OCI-LY1 (cell line): ENCODE results near the gene LRRC59.
"Not testable (repeated sequence)": the region's sequence is repeated elsewhere in the genome, so short reads cannot be mapped to it uniquely, and the experiment has no call there.

Experiments
- H2AFZ ChIP-seq: fragments of 200-600 bp; sonication (generic), shearing (Covaris generic); 2 replicates; pipeline ENCODE4 v1.6.0; 2014; ENCODE audit warnings: antibody characterized with exemption, mild to moderate bottlenecking, low read length
- H3F3A ChIP-seq: fragments of 200-600 bp; sonication (generic), shearing (Covaris generic); 2 replicates; pipeline ENCODE4 v1.6.0; 2014; ENCODE audit warnings: mild to moderate bottlenecking, antibody characterized with exemption, low read length, moderate library complexity; ENCODE audit not compliant: insufficient read depth
- H3K27ac ChIP-seq: fragments of 200-600 bp; sonication (generic); 2 replicates; pipeline ENCODE4 v1.5.1; 2014; ENCODE audit warnings: low read length, mixed run types, mild to moderate bottlenecking, low read depth; ENCODE audit not compliant: poor library complexity, severe bottlenecking
- H3K27me3 ChIP-seq: fragments of 200-600 bp; sonication (generic); 2 replicates; pipeline ENCODE4 v1.6.0; 2014; ENCODE audit warnings: antibody characterized with exemption, mild to moderate bottlenecking, low read length, moderate library complexity; ENCODE audit not compliant: insufficient read depth
- H3K36me3 ChIP-seq: fragments of 200-600 bp; sonication (generic); 2 replicates; pipeline ENCODE4 v1.6.1; 2014; ENCODE audit warnings: mild to moderate bottlenecking, antibody characterized with exemption, low read length, moderate library complexity, mixed read lengths; ENCODE audit not compliant: insufficient read depth
- H3K4me1 ChIP-seq: fragments of 200-600 bp; sonication (generic); 2 replicates; pipeline ENCODE4 v1.5.1; 2014; ENCODE audit warnings: mild to moderate bottlenecking, low read length, moderate library complexity; ENCODE audit not compliant: insufficient read depth, severe bottlenecking
- H3K4me2 ChIP-seq: fragments of 200-600 bp; sonication (generic), shearing (Covaris generic); 2 replicates; pipeline ENCODE4 v1.6.1; 2014; ENCODE audit warnings: low read length
- H3K4me3 ChIP-seq: fragments of 200-600 bp; sonication (generic); 2 replicates; pipeline ENCODE4 v1.5.1; 2014; ENCODE audit warnings: low read length, low read depth, mild to moderate bottlenecking, mixed read lengths; ENCODE audit not compliant: poor library complexity, severe bottlenecking
- H3K79me2 ChIP-seq: fragments of 200-600 bp; shearing (Covaris generic); 2 replicates; pipeline ENCODE4 v1.6.1; 2016; ENCODE audit warnings: mixed run types, low read length, mixed read lengths; ENCODE audit not compliant: insufficient read depth
- H3K9ac ChIP-seq: fragments of 200-600 bp; sonication (generic), shearing (Covaris generic); 2 replicates; pipeline ENCODE4 v1.6.1; 2014; ENCODE audit warnings: mild to moderate bottlenecking, low read length, mixed read lengths
- H3K9me2 ChIP-seq: fragments of 200-600 bp; sonication (generic), shearing (Covaris generic); 2 replicates; pipeline ENCODE4 v1.6.1; 2014; ENCODE audit warnings: low read depth, mild to moderate bottlenecking, low read length, mixed read lengths
- H3K9me3 ChIP-seq: fragments of 200-600 bp; shearing (Covaris generic); 2 replicates; pipeline ENCODE4 v1.6.1; 2014; ENCODE audit warnings: low read length, mixed read lengths
- H4K20me1 ChIP-seq: fragments of 200-600 bp; sonication (generic), shearing (Covaris generic); 2 replicates; pipeline ENCODE4 v1.6.0; 2016; ENCODE audit warnings: mild to moderate bottlenecking, low read length; ENCODE audit not compliant: insufficient read depth
- CTCF ChIP-seq: fragments of 200-600 bp; sonication (generic), shearing (Covaris generic); IDR thresholded peaks from 2 replicates; pipeline ENCODE4 v1.5.1; 2017; ENCODE audit warnings: mild to moderate bottlenecking, antibody characterized with exemption, low read length, moderate library complexity, mixed read lengths
- EZH2 ChIP-seq: fragments of 200-600 bp; sonication (generic), shearing (Covaris generic); IDR thresholded peaks from 2 replicates; pipeline ENCODE4 v1.8.0; 2017; ENCODE audit warnings: borderline replicate concordance, mixed run types, mild to moderate bottlenecking, antibody characterized with exemption, low read length, moderate library complexity, mixed read lengths

The LRRC59 gene

GRCh38 chr17:50338645-50339044, 58.7 kb downstream of the LRRC59 start:
- Histone ChIP-seq H2AFZ (no peak overlapping the region), H3K9me3 (peaks cover 10% of the 10 kb centered on the region; the same call in 1 of the 2 replicates), H3K9me2 (no peaks in the 10 kb centered on the region), H3K9ac (no peak overlapping the region), H3K4me3 (no peak overlapping the region), H3K79me2 (no peaks in the 10 kb centered on the region), H3K4me2 (no peak overlapping the region), H3K36me3 (no peaks in the 10 kb centered on the region), H4K20me1 (no peaks in the 10 kb centered on the region), H3K27ac (no peak overlapping the region), H3F3A (no peaks in the 10 kb centered on the region), H3K4me1 (no peaks in the 10 kb centered on the region), H3K27me3 (peaks cover 3% of the 10 kb centered on the region; the same call in 1 of the 2 replicates)
- TF ChIP-seq CTCF (no peak), EZH2 (no peak)

- no peak overlapping the region for H2AFZ ChIP-seq
- no peaks in the 10 kb centered on the region for H3K79me2 ChIP-seq
- no peaks in the 10 kb centered on the region for H4K20me1 ChIP-seq
- no peaks in the 10 kb centered on the region for H3K36me3 ChIP-seq
- no peak overlapping the region for H3K4me2 ChIP-seq
- H3K27ac ChIP-seq = no peak overlapping the region
- H3K9ac ChIP-seq = no peak overlapping the region
- H3K9me3 ChIP-seq = peaks cover 10% of the 10 kb centered on the region; the same call in 1 of the 2 replicates
- no peaks in the 10 kb centered on the region for H3K4me1 ChIP-seq
- no peak for TF ChIP-seq EZH2
- TF ChIP-seq CTCF = no peak
- H3K9me2 ChIP-seq = no peaks in the 10 kb centered on the region
- H3F3A ChIP-seq = no peaks in the 10 kb centered on the region
- no peak overlapping the region for H3K4me3 ChIP-seq
- H3K27me3 ChIP-seq = peaks cover 3% of the 10 kb centered on the region; the same call in 1 of the 2 replicates
Observed at GRCh38 chr17:50337956-50338355, 59.4 kb downstream of the LRRC59 start.

GRCh38 chr17:50333291-50334057, 63.8 kb downstream of the LRRC59 start:
- H3K9ac ChIP-seq, H3K9me2 ChIP-seq, H4K20me1 ChIP-seq, H3K79me2 ChIP-seq, H3K27ac ChIP-seq, H3F3A ChIP-seq, H3K27me3 ChIP-seq, H3K4me1 ChIP-seq, H2AFZ ChIP-seq, H3K4me2 ChIP-seq, H3K36me3 ChIP-seq, H3K4me3 ChIP-seq, H3K9me3 ChIP-seq: not testable (repeated sequence)

- H4K20me1 ChIP-seq = no peaks in the 10 kb centered on the region
- H3K4me1 ChIP-seq = no peaks in the 10 kb centered on the region
- no peaks in the 10 kb centered on the region for H3K36me3 ChIP-seq
- no peak overlapping the region for H3K27ac ChIP-seq
- H3K9me3 ChIP-seq = no peaks in the 10 kb centered on the region
- H3K27me3 ChIP-seq = peaks cover 6% of the 10 kb centered on the region; the same call in 1 of the 2 replicates
- no peak overlapping the region for H3K4me2 ChIP-seq
- no peaks in the 10 kb centered on the region for H3K9me2 ChIP-seq
- H2AFZ ChIP-seq = no peak overlapping the region
- H3F3A ChIP-seq = no peaks in the 10 kb centered on the region
- no peak overlapping the region for H3K9ac ChIP-seq
- no peak overlapping the region for H3K4me3 ChIP-seq
- H3K79me2 ChIP-seq = no peaks in the 10 kb centered on the region
- no peak for TF ChIP-seq CTCF
- no peak for TF ChIP-seq EZH2
Observed at GRCh38 chr17:50332196-50332595, 65.1 kb downstream of the LRRC59 start.
